H54 (cell line): ENCODE data around the gene MYO1C.

Source experiments
- DNase-seq: peaks from one replicate; pipeline ENCODE4 v3.0.0; 2011; ENCODE audit warnings: low spot score, mixed read lengths; ENCODE audit not compliant: insufficient read length
- FAIRE-seq: peaks from 3 replicates; lab custom pipeline; 2011; peaks lifted over from hg19 to GRCh38; lab: Jason Lieb, UNC
- POLR2A ChIP-seq: IDR thresholded peaks from 2 replicates; pipeline ENCODE4 v1.6.1; 2011; ENCODE audit warnings: low read depth, mild to moderate bottlenecking, low read length

Gene MYO1C

GRCh38 chr17:1497831-1498230, 5.3 kb upstream of the MYO1C start:
- DNase-seq (no peak), FAIRE-seq (no peak)
- no peak for TF ChIP-seq POLR2A

- no peak for TF ChIP-seq POLR2A
- DNase-seq (no peak), FAIRE-seq (no peak)
Measured at GRCh38 chr17:1496869-1497268, 4.4 kb upstream of the MYO1C start.

GRCh38 chr17:1495265-1495989, 2.9 kb upstream of the MYO1C start:
- FAIRE-seq = no peak
- TF ChIP-seq POLR2A = no peak
- DNase-seq = no peak

GRCh38 chr17:1494736-1495253, 2.3 kb upstream of the MYO1C start:
- FAIRE-seq = no peak
- DNase-seq = no peak

GRCh38 chr17:1494203-1494602, 1.7 kb upstream of the MYO1C start:
- no peak for DNase-seq
- no peak for TF ChIP-seq POLR2A
- FAIRE-seq = no peak

More at GRCh38 chr17:1494736-1495253, 2.3 kb upstream of the MYO1C start:
- TF ChIP-seq POLR2A = no peak

- DNase-seq (no peak), FAIRE-seq (no peak)
- no peak for TF ChIP-seq POLR2A
Measured at GRCh38 chr17:1493291-1493980, 950 bp upstream of the MYO1C start.

GRCh38 chr17:1491443-1492248, 840 bp downstream of the MYO1C start:
- DNase-seq (peak; percentile 82), FAIRE-seq (no peak)
- TF ChIP-seq POLR2A = no peak

- TF ChIP-seq POLR2A = no peak; the same call in 1 of the 2 replicates
- DNase-seq (peak; percentile 87), FAIRE-seq (no peak)
Measured at GRCh38 chr17:1490643-1491442, 1.6 kb downstream of the MYO1C start.

- no peak for DNase-seq
- no peak for TF ChIP-seq POLR2A
- no peak for FAIRE-seq
Measured at GRCh38 chr17:1488826-1489270, 3.6 kb downstream of the MYO1C start.

GRCh38 chr17:1487939-1488825, 4.3 kb downstream of the MYO1C start:
- TF ChIP-seq POLR2A = peak; percentile 39
- FAIRE-seq = no peak
- DNase-seq = peak; percentile 79

- FAIRE-seq = no peak
- DNase-seq = no peak
- TF ChIP-seq POLR2A = no peak
Measured at GRCh38 chr17:1486802-1487695, 5.4 kb downstream of the MYO1C start.
